DOHH2 (cell line): Measurements from ENCODE around the gene MAP7D1.

ENCODE experiments used
- H3F3A ChIP-seq: fragments of 200-600 bp; sonication (generic), shearing (Covaris generic); 2 replicates; pipeline ENCODE4 v1.6.0; 2016; ENCODE audit warnings: antibody characterized with exemption, mild to moderate bottlenecking; ENCODE audit not compliant: control insufficient read depth, insufficient read depth
- H3K27ac ChIP-seq: fragments of 200-600 bp; sonication (generic); 2 replicates; pipeline ENCODE4 v1.5.1; 2014; ENCODE audit warnings: low read depth, mild to moderate bottlenecking, low read length, moderate library complexity
- H3K27me3 ChIP-seq: fragments of 200-600 bp; sonication (generic); 2 replicates; pipeline ENCODE4 v1.6.1; 2014; ENCODE audit warnings: mild to moderate bottlenecking, low read length, mixed read lengths; ENCODE audit not compliant: control insufficient read depth
- H3K36me3 ChIP-seq: fragments of 200-600 bp; sonication (generic); 2 replicates; pipeline ENCODE4 v1.6.1; 2014; ENCODE audit warnings: mild to moderate bottlenecking, low read length, moderate library complexity, mixed read lengths; ENCODE audit not compliant: control insufficient read depth
- H3K4me1 ChIP-seq: fragments of 200-600 bp; sonication (generic); 2 replicates; pipeline ENCODE4 v1.6.1; 2014; ENCODE audit warnings: mild to moderate bottlenecking, low read length, mixed read lengths; ENCODE audit not compliant: control insufficient read depth
- H3K4me2 ChIP-seq: fragments of 200-600 bp; sonication (generic); 2 replicates; pipeline ENCODE4 v1.6.0; 2014; ENCODE audit warnings: mild to moderate bottlenecking, low read length, moderate library complexity
- H3K4me3 ChIP-seq: fragments of 200-600 bp; sonication (generic); 2 replicates; pipeline ENCODE4 v1.5.1; 2014; ENCODE audit warnings: mild to moderate bottlenecking, low read length, mixed read lengths
- H3K79me2 ChIP-seq: fragments of 200-600 bp; sonication (generic); 2 replicates; pipeline ENCODE4 v1.6.1; 2014; ENCODE audit warnings: mild to moderate bottlenecking, low read length, mixed read lengths; ENCODE audit not compliant: control insufficient read depth
- H3K9me2 ChIP-seq: fragments of 200-600 bp; sonication (generic); replicated peaks from 2 replicates; pipeline ENCODE4 v1.6.1; 2014; ENCODE audit warnings: mild to moderate bottlenecking, low read length, mixed read lengths; ENCODE audit not compliant: control insufficient read depth
- H3K9me3 ChIP-seq: fragments of 200-600 bp; sonication (generic); 2 replicates; pipeline ENCODE4 v1.6.1; 2014; ENCODE audit warnings: antibody characterized with exemption, low read length, mixed read lengths; ENCODE audit not compliant: control insufficient read depth, insufficient read depth
- H4K20me1 ChIP-seq: fragments of 200-600 bp; sonication (generic); 2 replicates; pipeline ENCODE4 v1.6.0; 2014; ENCODE audit warnings: low read depth, mild to moderate bottlenecking, antibody characterized with exemption, low read length, moderate library complexity; ENCODE audit not compliant: control insufficient read depth, insufficient read depth
- EZH2phosphoT487 ChIP-seq: fragments of 200-600 bp; sonication (generic); IDR thresholded peaks from 2 replicates; pipeline ENCODE4 v1.6.1; 2017; ENCODE audit warnings: borderline replicate concordance, mild to moderate bottlenecking, antibody characterized with exemption, low read length, moderate library complexity, mixed read lengths
- TF ChIP-seq, protein P1 (sequence below): fragments of 200-600 bp; sonication (generic); IDR thresholded peaks from one replicate; pipeline ENCODE4 v1.5.1; 2014; ENCODE audit warnings: antibody characterized with exemption, mild to moderate bottlenecking, low read depth, low read length; ENCODE audit not compliant: poor library complexity, severe bottlenecking

Gene MAP7D1

DNA sequence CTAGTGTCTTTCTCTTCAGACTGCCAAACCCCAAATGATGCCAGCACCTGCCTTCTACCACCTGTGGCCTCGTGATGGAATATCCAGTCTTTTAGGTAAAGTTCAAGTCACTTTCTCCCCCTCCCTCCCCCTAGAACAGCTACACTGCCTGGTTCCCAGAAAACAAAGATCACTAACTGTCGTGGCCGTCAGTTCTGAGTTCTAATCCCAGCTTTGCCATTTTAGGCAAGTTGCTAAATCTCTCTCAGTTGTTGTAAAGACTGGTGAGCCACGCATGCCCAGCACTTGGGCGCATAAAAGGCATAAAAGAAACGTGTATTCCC, 6.0 kb upstream of the MAP7D1 start:
- Histone ChIP-seq H3K79me2 (peaks cover 39% of the 10 kb centered on the region), H3K4me2 (peak overlapping the region; percentile 79), H3K4me1 (peaks cover 57% of the 10 kb centered on the region), H3K27ac (peak overlapping the region; percentile 69), H3K9me3 (no peaks in the 10 kb centered on the region), H3K4me3 (peak overlapping the region; percentile 66), H3K9me2 (no peaks in the 10 kb centered on the region), H4K20me1 (no peaks in the 10 kb centered on the region), H3K36me3 (peaks cover 13% of the 10 kb centered on the region), H3F3A (peaks cover 7% of the 10 kb centered on the region), H3K27me3 (no peaks in the 10 kb centered on the region)
- TF ChIP-seq, protein P1, sequence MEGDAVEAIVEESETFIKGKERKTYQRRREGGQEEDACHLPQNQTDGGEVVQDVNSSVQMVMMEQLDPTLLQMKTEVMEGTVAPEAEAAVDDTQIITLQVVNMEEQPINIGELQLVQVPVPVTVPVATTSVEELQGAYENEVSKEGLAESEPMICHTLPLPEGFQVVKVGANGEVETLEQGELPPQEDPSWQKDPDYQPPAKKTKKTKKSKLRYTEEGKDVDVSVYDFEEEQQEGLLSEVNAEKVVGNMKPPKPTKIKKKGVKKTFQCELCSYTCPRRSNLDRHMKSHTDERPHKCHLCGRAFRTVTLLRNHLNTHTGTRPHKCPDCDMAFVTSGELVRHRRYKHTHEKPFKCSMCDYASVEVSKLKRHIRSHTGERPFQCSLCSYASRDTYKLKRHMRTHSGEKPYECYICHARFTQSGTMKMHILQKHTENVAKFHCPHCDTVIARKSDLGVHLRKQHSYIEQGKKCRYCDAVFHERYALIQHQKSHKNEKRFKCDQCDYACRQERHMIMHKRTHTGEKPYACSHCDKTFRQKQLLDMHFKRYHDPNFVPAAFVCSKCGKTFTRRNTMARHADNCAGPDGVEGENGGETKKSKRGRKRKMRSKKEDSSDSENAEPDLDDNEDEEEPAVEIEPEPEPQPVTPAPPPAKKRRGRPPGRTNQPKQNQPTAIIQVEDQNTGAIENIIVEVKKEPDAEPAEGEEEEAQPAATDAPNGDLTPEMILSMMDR, result no peak
- TF ChIP-seq EZH2phosphoT487, result no peak

DNA sequence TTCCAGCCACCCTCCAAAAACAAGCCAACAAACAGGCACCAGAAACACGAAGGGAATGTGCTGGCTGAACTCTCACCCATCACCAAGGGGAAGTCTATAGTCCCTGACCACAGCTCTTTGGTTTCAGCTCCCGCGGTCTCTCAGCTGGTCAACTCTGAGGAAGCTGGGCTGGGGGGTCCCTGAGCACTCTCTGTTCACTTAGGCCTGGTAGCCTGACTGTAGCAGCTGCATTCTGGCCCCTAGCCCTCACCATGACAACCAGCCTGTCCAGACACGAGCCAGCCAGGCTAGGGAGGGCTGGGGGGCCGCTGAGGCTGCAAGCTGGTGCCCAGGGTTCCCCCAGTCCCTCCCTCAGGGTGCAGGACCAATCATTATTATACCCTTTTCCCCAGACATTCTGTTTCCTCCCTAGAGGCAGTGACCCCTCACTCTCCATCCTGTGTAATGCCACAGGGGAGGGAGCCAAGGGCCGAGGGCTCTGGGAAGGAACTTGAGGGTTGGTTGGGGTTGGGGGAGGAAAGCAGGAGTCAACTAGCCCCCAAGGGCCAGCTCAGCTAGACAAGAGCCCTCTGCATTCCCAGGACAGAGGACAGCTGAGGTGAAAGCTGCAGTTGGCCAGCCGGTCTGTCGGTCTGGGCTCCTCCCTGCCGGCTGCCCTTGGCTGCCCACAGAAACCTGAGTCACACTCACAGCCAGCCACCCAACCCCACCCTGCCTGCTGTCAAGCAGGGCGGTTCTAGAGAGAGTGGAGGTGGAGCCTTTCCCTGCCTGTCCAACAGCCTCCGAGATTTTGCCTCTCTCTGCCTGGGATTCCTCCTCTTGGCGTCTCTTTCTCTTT, 5.4 kb upstream of the MAP7D1 start:
- peak overlapping the region; percentile 79 for H3K4me2 ChIP-seq
- H3K27me3 ChIP-seq, result no peaks in the 10 kb centered on the region
- H3K9me3 ChIP-seq, result no peaks in the 10 kb centered on the region
- TF ChIP-seq, protein P1, result no peak
- no peak for TF ChIP-seq EZH2phosphoT487
- H3K27ac ChIP-seq, result peak overlapping the region; percentile 69
- H3F3A ChIP-seq, result peaks cover 7% of the 10 kb centered on the region
- peaks cover 62% of the 10 kb centered on the region for H3K4me1 ChIP-seq
- H3K4me3 ChIP-seq, result peak overlapping the region; percentile 66
- peaks cover 13% of the 10 kb centered on the region for H3K36me3 ChIP-seq
- no peaks in the 10 kb centered on the region for H3K9me2 ChIP-seq
- H4K20me1 ChIP-seq, result no peaks in the 10 kb centered on the region
- H3K79me2 ChIP-seq, result peaks cover 40% of the 10 kb centered on the region

DNA sequence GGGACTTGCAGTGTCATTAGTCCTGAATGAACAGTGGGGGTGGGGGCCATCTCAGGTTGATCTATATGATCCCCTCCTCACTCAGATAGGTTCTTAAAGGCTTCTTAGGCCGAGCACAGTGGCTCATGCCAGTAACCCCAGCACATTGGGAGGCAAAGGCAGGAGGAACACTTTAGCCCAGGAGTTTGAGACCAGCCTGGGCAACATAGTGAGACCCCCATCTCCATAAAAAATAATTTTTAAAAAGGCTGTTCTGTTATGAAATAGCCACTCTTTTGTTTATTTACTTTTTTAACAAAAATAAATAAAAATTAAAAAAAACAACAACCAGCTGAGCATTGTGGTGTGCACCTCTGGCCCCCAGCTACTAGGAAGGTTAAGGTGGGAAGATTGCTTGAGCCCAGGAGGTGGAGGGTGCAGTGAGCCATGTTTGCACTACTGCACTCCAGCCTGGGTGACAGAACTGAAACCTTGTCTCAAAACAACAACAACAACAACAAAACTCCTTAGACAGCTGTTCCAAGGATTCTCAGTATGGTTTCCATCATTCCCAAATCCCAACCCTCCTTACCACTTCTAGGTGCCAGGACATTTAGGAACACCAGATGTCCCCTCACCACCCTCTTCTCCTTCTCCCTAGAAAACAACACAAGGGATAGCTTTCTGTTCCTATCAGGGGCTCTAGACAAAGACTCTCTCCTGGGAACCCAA, 4.7 kb upstream of the MAP7D1 start:
- Histone ChIP-seq H3K4me2 (peak overlapping the region; percentile 79), H3K9me3 (no peaks in the 10 kb centered on the region), H3K27me3 (no peaks in the 10 kb centered on the region), H4K20me1 (no peaks in the 10 kb centered on the region), H3K79me2 (peaks cover 45% of the 10 kb centered on the region), H3K4me3 (peak overlapping the region; percentile 66), H3K36me3 (peaks cover 16% of the 10 kb centered on the region), H3F3A (peaks cover 7% of the 10 kb centered on the region), H3K4me1 (peaks cover 62% of the 10 kb centered on the region), H3K9me2 (no peaks in the 10 kb centered on the region), H3K27ac (peak overlapping the region; percentile 69)
- no peak for TF ChIP-seq EZH2phosphoT487
- TF ChIP-seq, protein P1, result no peak
